BE2C (cell line): ENCODE results near the gene EXOC2.
"Not testable (repeated sequence)": the region's sequence is repeated elsewhere in the genome, so short reads cannot be mapped to it uniquely, and the experiment has no call there.

Source experiments
- DNase-seq: peaks from one replicate; pipeline ENCODE4 v3.0.0-alpha.2; 2020
- H3K27me3 ChIP-seq: fragments of 250-450 bp; sonication (Bioruptor Pico); 2 replicates; pipeline ENCODE4 v1.5.1; 2020; ENCODE audit warnings: mild to moderate bottlenecking
- H3K36me3 ChIP-seq: fragments of 250-450 bp; sonication (Bioruptor Pico); 2 replicates; pipeline ENCODE4 v1.5.1; 2020; ENCODE audit warnings: mild to moderate bottlenecking
- H3K4me1 ChIP-seq: fragments of 250-450 bp; sonication (Bioruptor Pico); 2 replicates; pipeline ENCODE4 v1.5.1; 2020
- H3K4me3 ChIP-seq: 2 replicates; pipeline ENCODE4 v1.5.1; 2011; ENCODE audit warnings: low read depth, low read length
- H3K9me3 ChIP-seq: fragments of 250-450 bp; sonication (Bioruptor Pico); 2 replicates; pipeline ENCODE4 v1.5.1; 2020
- CTCF ChIP-seq: IDR thresholded peaks from 2 replicates; pipeline ENCODE4 v1.5.1; 2012; ENCODE audit warnings: mild to moderate bottlenecking, low read depth, low read length

Gene EXOC2

DNA sequence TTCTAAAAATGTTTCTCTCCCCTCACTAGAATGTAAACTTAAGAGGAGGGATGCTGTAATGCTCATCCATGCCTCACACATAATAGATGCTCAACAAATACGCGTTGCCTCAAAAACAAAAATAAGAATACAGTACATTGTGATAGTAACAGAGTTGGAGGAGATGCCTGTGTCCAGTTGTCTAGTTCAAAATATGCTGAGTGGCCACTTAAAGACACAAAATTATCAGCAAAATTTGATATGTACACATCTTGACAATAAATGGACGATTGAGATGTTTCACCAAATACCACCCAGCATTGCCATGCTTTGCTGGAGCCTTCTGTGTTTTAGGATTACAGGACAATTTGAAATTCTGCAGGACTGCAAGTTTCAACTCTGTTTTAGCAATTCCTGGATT, 7.6 kb upstream of the EXOC2 start:
- Histone ChIP-seq H3K9me3 (no peaks in the 10 kb centered on the region), H3K4me1 (no peaks in the 10 kb centered on the region)
- no peak for TF ChIP-seq CTCF

DNA sequence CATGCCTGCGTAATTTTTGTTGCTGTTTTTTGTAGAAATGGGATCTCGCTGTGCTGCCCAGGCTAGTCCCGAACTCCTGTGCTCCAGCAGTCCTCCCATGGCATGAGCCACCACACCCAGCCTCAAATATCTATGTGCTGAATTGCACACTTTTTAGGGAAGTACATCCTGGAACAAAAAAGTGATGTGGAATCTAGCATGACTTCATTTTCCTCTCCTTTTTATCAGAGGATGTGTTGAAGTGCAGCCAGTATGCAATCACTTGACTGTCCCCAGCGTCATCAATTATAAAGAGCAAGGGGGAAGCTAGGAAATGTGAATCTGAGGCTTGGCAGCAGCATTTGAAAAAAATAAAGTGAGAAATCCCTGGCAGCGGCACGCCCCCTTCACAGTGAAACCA, 6.4 kb upstream of the EXOC2 start:
- TF ChIP-seq CTCF, result no peak
- Histone ChIP-seq H3K4me1 (no peaks in the 10 kb centered on the region), H3K4me3 (no peak overlapping the region), H3K36me3 (no peaks in the 10 kb centered on the region), H3K9me3 (no peaks in the 10 kb centered on the region), H3K27me3 (peaks cover 66% of the 10 kb centered on the region)
- DNase-seq, result no peak

More for the DNA sequence above, 7.6 kb upstream of the EXOC2 start:
- DNase-seq, result no peak
- peaks cover 75% of the 10 kb centered on the region for H3K27me3 ChIP-seq
- H3K36me3 ChIP-seq, result no peaks in the 10 kb centered on the region
- H3K4me3 ChIP-seq, result no peak overlapping the region

DNA sequence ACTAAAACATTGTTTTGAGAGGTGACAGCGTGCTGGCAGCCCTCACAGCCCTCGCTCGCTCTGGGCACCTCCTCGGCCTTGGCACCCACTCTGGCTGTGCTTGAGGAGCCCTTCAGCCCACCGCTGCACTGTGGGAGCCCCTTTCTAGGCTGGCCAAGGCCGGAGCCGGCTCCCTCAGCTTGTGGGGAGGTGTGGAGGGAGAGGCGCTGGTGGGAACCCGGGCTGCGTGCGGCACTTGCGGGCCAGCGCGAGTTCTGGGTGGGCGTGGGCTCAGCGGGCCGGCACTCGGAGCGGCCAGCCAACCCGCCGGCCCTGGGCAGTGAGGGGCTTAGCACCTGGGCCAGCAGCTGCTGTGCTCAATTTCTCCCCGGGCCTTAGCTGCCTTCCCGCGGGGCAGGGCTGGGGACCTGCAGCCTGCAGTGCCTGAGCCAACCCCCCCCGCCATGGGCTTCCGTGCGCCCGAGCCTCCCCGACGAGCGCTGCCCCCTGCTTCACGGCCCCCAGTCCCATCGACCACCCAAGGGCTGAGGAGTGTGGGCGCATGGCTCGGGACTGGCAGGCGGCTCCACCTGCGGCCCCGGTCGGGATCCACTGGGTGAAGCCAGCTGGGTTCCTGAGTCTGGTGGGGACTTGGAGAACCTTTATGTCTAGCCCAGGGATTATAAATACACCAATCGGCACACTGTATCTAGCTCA, 1.6 kb upstream of the EXOC2 start:
- not testable (repeated sequence) for DNase-seq, H3K4me3 ChIP-seq, H3K4me1 ChIP-seq, H3K9me3 ChIP-seq, H3K36me3 ChIP-seq
- H3K27me3 ChIP-seq, result peaks cover 21% of the 10 kb centered on the region

- H3K4me1 ChIP-seq, result no peaks in the 10 kb centered on the region
- no peak for TF ChIP-seq CTCF
Measured at GRCh38 chr6:693723-694009, 727 bp upstream of the EXOC2 start.

GRCh38 chr6:692356-692851, 535 bp downstream of the EXOC2 start:
- peaks cover 6% of the 10 kb centered on the region for H3K27me3 ChIP-seq
- peak; percentile 28 for DNase-seq
- no peaks in the 10 kb centered on the region for H3K4me1 ChIP-seq
- no peak for TF ChIP-seq CTCF
- H3K4me3 ChIP-seq, result peak overlapping the region; percentile 87
- no peaks in the 10 kb centered on the region for H3K9me3 ChIP-seq
- H3K36me3 ChIP-seq, result no peaks in the 10 kb centered on the region

More at GRCh38 chr6:693723-694009, 727 bp upstream of the EXOC2 start:
- no peak for DNase-seq
- no peaks in the 10 kb centered on the region for H3K9me3 ChIP-seq
- H3K27me3 ChIP-seq, result peaks cover 13% of the 10 kb centered on the region
- H3K36me3 ChIP-seq, result no peaks in the 10 kb centered on the region
- peak overlapping the region; percentile 87 for H3K4me3 ChIP-seq

DNA sequence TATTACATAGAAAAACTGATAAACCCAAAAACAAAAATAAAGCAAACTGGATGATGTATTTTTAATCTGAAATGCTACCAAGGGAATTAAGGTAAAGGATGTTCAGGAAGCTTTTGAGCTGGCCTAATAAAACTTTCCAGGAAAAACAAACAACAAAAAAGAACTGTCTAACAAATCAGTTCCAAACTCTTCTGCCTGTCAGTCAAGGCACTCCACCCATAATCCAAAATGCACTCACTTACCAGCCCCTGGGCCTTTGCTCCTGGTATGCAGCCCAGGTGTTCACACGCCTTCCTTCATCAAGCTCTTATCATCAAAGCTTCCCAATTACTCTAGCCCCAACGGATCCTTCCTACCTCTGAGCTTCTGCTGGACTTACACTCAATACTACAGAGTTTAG, 3.7 kb downstream of the EXOC2 start:
- Histone ChIP-seq H3K4me3 (no peak overlapping the region), H3K9me3 (no peaks in the 10 kb centered on the region), H3K4me1 (peaks cover 4% of the 10 kb centered on the region), H3K27me3 (no peaks in the 10 kb centered on the region), H3K36me3 (no peaks in the 10 kb centered on the region)
- no peak for TF ChIP-seq CTCF
- DNase-seq, result no peak
